ENCODE data around the gene NEK4.
"Not testable (repeated sequence)": the region's sequence is repeated elsewhere in the genome, so short reads cannot be mapped to it uniquely, and the experiment has no call there.

Gene NEK4

DNA sequence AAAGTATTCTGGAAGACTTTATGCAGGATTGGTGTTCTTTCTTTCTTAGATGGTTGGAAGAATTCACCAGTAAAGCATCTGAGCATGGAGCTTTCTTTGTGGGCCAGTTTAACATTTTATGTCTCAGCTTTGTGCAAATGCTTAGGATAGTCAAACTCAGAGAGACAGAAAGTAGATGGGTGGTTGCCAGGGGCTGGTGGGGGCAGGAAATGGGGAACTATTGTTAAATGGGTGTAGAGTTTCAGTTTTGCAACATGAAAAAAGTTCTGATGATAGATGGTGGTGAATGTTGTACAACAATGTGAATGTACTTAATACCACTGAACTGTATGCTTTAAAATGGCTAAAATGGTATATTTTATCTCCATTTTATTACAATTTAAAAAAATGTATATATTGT is 40.1 kb downstream of the NEK4 start:
- no peak for DNase-seq

DNA sequence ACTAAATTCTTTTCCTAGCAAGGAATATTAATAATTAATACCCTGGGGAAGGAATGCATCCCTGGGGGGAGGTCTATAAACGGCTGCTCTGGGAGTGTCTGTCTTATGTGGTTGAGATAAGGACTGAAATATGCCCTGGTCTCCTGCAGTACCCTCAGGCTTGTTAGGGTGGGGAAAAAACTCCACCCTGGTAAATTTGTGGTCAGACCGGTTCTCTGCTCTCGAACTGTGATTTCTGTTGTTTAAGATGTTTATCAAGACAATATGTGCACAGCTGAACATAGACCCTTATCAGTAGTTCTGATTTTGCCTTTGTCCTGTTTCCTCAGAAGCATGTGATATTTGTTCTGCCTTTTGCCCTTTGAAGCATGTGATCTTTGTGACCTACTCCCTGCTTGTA is 42.0 kb downstream of the NEK4 start:
- not testable (repeated sequence) for DNase-seq

DNA sequence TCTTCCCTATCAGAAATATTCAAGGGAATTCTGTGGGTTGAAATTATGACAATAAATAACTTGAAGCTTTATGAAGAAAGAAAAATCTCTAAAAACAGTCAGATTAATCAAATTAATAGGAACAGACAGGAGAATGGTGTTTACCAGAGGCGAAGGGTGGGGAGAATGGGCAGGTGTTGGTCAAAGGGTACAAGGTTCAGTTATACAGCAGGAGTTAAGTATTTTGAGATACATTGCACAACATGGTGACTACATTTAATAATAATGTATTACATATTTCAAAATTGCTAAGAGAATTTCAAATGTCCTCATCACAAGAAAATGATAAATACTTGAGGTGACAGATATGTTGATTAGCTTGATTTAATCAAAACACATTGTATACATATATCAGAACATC is 46.2 kb downstream of the NEK4 start:
- no peak for DNase-seq

DNA sequence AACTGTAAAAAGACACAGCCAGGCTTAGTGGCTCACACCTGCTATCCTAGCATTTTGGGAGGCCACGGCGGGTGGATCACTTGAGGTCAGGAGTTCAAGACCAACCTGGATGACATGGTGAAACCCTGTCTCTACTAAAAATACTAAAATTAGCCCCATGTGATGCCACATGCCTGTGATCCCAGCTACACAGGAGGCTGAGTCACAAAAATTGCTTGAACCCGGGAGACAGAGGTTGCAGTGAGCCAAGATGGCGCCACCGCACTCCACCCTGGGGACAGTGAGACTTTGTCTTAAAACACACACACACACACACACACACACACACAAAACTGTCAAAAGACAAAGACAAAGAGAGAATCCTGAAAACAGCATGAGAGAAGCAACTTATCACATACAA is 46.8 kb downstream of the NEK4 start:
- DNase-seq = no peak

DNA sequence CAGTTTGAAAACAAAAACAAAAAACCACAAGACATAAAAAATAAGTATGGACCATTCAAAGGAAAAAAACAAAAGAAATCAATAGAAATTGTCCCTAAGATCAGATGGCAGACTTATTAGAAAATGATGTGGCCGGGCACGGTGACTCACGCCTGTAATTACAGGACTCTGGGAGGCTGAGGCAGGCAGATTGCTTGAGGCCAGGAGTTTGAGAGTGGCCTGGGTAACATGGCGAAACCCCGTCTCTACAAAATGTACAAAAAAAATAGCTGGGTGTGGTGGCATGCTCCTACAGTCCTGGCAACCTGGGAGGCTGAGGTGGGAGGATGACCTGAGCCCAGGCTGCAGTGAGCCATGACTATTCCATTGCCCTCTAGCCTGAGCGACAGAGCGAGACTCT is 48.2 kb downstream of the NEK4 start:
- DNase-seq = no peak

DNA sequence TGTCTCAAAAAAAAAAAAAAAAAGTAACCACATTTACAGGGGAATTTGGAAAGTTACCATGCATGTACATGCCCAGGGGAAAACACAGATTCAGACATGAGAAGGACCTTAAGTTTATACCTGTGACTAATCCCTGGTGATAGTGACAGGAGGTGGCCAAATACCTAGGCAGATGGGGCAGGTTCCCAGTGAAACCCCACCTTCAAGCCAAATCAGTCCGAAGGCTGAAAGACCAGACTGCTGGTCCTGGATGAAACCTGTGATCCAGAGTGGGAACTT is 49.1 kb downstream of the NEK4 start:
- no peak for DNase-seq

DNA sequence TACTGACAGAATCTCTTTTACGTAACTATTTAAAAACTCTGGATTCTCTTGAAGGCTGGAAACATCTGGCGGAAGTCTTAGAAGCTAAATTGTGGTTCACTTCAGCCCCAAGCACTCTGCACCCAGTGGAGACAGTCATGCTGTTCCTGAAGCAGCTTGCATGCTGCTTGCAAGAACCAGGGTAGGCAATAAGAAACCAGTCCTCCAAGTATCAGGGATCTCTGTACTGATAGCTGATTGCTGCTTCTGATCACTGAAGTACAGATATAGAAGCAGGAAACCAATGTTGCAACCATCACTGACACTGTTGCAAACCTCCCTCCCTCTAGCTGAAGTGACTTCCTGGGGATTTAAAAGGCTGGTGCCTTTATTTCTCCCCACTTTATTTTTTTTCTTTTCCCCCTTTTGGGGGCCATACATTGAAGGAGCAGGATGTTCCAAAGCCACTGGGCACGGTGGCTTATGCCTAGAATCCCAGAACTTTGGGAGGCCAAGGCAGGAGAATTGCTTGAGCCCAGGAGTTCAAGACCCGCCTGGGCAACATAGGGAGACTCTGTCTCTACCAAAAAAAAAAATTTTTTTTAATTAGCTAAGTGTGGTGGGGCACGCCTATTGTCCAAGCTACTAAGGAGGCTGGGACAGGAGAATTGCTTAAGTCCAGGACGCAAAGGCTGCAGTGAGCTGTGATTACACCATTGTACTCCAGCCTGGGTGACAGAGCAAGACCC is 49.6 kb downstream of the NEK4 start:
- DNase-seq = no peak

DNA sequence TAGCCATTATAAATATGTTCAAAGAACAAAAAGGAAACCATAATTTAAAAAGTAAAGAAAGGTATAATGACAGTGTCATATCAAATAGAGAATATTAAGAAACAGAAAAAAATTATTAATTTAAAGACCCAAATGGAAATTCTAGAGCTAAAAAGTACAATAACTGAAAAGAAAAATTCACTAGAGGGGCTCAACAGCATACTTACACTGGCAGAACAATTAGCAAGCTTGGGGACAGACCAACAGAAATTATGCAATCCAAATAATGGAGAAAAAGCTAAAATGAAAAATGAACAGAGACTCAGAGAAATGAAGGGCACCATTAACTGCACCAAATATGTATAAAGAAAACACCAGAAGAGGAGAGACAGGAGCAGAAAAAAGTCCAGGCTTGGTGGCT is 51.1 kb downstream of the NEK4 start:
- DNase-seq = no peak

DNA sequence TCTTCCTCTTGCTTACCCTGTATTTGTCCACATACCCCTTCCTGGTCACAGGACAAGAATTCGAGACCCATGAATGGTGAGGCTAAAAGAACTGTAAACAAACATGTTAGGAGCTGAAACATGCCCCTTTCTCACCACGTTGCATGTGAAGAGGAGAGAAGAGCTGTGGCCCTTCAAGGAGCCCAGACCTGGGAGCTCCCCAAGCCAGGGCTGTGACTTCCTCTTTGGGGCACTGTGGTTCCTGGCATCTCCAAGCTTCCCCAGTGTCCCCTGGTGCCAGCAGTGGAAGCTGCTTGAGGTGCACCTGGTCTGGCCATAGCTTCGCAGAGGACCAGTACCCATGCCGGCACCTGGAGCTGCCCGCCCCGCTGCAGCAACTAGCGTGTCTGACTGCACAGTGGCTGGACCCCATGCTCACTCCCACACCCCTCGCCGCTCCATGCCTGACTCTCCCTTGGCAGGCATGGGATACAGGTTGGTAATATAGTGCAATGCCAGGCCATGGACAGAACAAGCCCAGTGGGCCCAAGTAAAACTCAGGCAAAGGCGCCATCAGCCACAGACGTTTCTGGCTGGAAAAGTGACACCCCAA is 54.9 kb downstream of the NEK4 start:
- no peak for DNase-seq

DNA sequence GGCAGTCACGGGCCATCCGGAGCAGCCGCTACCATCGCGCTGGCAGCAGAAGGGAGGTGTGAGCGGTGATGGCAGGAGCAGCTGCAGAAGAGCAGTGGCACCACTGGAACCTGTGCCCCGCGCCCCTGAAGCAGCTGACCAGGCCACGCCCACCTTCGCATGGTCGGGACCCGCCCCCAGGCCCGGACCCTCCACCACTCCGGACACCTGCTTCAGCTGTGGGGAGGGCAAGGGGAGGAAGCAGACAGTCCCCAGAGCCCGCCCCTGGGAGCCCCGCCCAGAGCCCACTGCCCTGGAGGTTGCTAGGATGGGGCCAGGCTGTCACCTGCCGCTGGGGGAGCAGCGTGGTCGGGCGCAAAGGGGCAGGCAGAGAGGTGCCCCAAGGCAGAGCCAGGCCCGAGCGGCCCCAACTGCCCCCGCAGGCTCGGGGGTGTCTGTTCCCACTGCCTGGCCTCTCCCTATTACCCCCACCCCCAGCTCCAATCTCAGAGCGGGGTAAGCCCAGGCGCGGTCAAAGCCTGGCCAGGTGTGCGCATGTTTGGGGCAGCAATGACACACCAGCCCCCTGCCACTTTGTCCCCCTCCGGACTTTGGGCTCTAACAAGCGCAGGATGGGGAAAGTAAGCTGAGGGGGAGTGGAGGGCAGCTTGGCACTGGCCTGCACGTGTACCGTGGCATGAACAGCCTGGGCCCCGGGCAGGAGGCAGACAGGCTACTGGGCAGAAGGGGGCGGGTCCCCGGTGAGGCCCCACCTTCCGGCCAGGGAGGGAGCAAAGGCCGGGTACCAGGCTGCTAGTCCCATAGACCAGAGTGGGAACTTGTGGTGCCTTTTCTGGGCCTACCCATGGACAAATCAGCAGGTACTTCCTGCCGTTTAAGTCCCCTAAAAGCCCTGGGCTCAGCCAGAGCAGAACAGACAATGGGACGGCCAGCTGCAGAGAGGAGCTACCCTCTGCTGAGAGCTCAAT is 56.1 kb downstream of the NEK4 start:
- DNase-seq = no peak

DNA sequence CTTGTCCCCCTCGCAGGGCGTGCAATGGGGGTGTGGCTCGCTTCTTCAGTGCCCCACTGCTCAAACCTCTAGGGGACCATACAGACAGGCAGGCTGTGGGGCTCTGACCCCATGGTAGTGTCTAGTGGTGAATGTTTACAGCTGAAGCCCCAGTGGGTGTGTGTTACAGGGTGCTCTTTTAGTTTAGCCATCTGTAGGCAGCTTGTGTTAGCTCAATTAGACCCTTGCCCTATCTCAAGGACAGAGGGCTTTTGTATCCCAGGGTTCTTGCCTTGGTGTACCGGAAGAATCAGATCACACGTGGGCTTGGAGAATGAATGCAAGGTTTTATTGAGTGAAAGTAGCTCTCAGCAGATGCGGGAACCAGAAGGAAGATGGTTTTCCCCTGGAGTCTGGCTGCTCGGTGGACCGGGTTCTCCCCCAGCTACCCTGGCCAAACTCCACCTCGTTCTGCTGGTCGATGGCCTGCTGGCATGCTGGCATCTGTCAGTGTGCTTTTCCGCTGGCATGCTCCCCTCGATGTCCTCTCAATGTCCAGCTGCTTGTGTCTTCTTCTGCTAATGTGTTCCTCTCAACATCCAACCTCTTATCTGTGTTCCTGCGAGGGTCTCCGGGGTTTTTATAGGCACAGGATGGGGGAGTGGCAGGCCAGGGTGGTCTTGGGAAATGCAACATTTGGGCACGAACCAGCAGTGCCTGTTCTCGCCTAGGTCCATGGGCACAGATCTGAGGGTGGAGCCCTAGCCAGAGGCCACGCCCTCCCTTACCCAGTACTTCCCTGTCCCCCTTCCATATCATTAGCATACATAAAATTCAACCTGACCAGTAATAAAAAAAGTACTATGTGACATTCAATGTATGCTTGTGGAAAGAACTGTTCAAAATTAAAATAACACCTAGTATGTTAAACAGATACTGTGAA is 58.2 kb downstream of the NEK4 start:
- DNase-seq = no peak

DNA sequence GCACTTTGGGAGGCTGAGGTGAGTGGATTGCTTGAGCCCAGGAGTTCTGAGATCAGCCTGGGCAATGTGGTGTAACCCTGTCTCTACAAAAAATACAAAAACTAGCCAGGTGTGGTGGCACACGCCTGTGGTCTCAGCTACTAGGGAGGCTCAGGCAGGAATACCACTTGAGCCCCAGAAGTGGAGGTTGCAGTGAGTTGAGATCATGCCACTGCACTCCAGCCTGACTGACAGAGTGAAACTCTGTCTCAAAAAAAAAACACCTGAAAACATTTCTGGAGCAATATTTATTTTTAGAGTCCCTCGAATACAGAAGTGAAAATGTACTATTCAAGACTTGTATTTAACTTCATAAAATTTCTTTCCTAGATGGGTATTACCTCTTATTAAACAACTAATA is 60.2 kb downstream of the NEK4 start:
- DNase-seq = no peak

DNA sequence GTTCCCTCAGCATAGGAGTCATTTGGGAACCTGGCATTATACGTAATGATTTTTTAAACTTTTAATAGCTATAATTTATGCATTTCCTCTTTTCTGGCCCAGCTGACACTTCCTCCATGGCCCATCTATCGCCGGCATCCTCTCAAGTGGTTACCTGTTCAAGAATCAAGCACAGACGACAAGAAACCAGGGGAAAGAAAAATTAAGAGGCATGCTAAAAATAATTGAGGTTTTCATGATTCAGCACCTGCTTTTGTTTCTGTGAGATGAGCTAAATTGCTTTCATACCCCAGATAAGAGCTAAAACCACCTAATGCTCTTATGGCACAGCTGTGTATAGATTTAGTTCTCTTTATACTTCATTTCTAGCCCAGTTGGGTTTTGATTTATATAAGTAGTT is 63.2 kb downstream of the NEK4 start:
- no peak for DNase-seq

DNA sequence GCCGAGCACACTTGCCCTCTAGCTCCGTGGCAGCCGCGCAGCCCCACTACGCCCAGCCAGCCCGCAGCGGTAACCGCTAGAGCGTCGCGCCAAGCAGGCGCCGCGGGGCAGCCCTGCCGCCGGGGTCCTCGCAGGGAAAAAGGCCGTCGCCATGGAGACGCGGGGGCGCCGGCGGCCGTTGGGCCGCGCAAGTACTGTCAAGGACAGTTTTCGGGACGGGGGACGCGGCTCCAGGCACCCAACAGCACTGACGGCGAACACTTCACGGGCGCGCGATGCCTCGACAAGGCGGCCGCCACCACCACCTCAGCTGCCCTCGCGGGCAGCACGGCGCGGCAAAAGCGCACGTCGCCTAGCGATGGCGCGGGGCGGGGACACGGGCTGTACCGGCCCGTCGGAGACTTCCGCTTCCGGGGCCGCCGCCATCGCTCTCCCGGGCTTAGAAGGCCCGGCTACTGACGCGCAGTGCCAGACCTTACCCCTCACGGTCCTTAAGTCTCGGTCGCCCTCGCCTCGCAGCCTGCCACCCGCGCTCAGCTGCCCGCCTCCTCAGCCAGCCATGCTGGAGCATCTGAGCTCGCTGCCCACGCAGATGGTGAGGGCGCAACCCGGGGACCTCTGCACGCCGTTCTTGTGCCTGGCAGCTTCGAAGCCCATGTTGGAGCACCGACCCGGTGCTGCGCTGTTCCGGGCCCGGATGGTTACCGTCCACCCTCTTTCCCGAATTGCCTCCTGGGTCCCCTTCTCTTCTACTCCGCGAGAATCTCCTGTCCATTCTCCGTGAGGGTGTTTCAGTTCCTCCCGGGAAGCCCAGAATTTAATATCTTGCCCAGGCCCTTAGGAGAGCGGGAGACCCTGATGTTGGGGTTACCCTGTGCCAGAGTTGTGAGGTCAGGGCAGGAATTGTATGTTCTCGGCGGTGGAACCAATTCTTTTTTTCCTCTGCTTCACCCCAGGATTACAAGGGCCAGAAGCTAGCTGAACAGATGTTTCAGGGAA is 64.8 kb downstream of the NEK4 start, which contains the start of the genes GLT8D1 and SPCS1:
TSS of gene GLT8D1 (minus strand) at position 104 of the 999 bp plus-strand sequence. CDS start 5,331 bp downstream, outside the sequence.
TSS of gene SPCS1 (plus strand) at position 419 of the 999 bp plus-strand sequence. CDS start at position 560, 141 bp downstream.
- DNase-seq = peak; percentile 60

DNA sequence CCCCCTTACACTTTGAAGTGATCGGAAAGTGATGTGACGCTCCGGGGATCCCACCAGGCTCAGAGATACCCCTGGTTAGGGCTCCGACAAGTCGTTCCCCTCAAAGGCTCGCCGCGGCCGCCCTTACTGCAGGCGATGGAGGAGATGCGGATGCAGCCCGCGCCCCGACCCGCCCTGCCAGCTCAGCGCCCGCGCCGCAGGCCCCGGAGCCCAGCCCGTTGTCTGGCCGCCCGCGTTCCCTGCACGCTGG is 65.4 kb downstream of the NEK4 start:
- DNase-seq = no peak

DNA sequence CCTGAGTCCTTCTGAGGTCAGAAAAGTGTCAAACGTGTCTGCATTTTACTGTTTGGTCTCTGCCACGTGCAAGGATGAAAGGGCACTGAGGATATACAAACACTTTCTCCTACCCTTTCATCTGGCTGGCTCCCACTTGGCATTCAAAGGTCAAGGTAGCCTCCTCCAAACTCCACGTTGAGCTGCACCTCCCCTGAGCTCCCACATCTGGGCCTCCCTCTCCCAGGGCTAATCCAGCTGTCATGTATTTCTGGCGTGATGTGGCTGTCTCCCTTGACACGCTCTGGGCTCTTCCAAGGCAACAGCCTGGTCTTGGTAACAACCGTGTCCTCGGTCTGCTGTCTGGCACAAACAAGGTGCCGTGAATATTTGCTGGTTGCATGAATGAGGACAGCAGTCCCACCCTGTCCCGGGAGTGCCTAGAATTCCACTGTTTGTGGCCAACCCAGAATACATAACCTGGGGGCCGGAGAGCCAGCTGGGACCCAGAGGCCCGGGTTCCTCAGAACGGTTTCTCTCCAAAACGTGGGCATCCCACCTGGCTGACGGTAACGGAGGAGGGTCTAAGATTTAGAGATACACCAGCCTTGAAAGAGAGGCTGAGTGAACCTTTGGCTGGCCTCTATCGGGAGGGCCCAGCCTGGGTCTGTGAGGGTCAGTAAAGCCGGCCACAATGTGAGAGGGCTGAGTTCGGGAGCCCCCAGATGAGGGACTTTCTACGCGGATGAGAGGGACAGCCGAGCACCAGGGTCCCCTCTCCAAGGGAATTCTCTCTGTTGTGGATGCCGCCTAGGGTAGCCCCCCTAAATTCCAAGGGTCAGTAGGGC is 65.9 kb downstream of the NEK4 start:
- no peak for DNase-seq

DNA sequence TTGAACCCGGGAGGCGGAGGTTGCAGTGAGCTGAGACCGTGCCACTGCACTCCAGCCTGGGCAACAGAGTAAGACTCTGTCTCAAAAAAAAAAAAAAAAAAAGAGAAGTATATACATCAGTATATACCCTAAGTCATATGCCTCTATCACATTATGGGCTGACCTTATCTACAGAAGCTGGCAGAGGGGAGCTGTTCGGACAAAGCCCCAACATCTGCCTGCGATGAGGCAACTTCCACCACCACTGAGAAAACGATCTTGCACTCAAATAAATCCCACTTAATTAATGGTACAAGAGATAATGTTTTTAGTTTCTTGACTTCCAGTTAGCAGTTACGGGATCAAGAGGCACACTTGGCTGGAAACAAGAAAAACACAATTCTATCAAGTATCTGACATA is 67.4 kb downstream of the NEK4 start:
- DNase-seq = no peak

DNA sequence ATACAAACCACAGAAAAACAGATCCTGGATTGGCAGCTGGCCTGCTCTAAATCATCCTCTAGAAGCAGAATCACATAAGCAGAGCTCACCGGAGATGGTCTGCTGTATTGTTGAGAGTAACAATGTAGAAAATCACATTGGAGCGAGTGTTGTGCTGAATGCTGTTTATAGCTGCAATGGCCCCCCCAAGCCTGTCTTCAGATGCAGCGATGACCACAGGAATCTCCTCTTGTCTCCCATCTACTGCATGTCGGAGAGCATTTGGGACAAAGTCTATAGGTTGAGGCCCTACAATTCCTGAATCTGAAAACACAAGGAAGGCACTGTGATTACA is 73.1 kb downstream of the NEK4 start:
- no peak for DNase-seq

DNA sequence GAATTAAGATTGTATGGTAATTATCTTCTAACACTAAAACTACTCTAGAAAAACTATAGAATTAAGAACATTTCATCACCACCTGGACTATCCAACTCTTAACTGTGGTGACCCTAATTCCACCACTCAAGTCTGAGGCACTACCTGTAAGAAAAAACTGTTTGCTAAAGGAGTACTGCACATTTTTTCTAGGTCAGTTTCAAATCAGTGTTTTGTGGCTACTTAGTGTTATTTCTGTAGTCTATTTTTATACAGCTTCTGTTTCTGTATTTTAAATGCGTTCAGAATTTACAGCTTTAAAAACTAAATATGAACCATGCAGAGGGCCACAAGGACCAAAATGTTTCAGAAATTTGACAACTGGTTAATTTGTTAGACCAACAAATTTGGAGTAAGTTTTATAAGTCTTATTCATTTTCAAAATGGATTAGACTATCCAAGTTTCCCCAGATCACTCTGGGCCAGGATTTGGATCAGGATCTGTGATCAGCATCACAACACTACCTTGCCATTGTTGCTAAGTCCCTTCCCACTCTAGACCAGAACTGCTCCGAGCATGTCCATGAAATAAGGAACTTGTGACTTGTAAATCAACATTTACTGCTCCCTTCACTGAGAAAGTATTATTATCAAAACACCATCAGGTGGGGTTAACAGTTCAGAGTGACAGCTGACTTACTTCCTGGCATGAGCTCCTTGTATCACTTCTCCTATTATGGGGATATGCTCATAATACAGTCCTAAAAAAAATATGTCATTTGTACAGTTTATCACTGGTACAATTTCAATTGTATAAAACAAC is 73.7 kb downstream of the NEK4 start:
- no peak for DNase-seq

All from NCI-H774 (cell line).